Keratinocyte (primary cell): ENCODE results near the gene TBC1D16.

Source experiments
- CTCF ChIP-seq, 3 experiments: IDR thresholded peaks in 1 of 3; conservative IDR thresholded peaks in 1 of 3; optimal IDR thresholded peaks in 1 of 3; 2 replicates in 2 of 3; 3 replicates in 1 of 3; pipeline versions ENCODE3 to v1.5.1; 2011; ENCODE audit warnings: low read length in 3 of 3, mild to moderate bottlenecking in 3 of 3, moderate library complexity in 2 of 3, control low read depth in 1 of 3, inconsistent platforms in 1 of 3; ENCODE audit not compliant: insufficient read depth in 2 of 3; ENCODE audit errors: extremely low read depth in 1 of 3
- EZH2 ChIP-seq: IDR thresholded peaks from one replicate; pipeline ENCODE4 v1.6.1; 2012; ENCODE audit warnings: inconsistent platforms, mild to moderate bottlenecking, low read length, moderate library complexity

- TF ChIP-seq CTCF (optimal IDR thresholded peaks at IDR 0.05 in 1 of 3, IDR thresholded peaks at IDR 0.05 in 1 of 3, conservative IDR thresholded peaks at IDR 0.05 in 1 of 3; ENCODE audit: extremely low read depth in 1 of 3, insufficient read depth in 2 of 3, low read length in 3 of 3) (no peak), EZH2 (no peak)
These were observed 32.8 kb downstream of the TBC1D16 start for GRCh38 chr17:80002690-80003490.
